WTC11 (cell line): Measurements from ENCODE around the gene SLC43A3.

ENCODE experiments used
- JUN ChIP-seq: sonication (generic); formaldehyde crosslinking; IDR thresholded peaks from 2 replicates; pipeline ENCODE4 v1.8.0; 2023; ENCODE audit warnings: mild to moderate bottlenecking, missing genetic modification reagents
- SP1 ChIP-seq: sonication (generic); formaldehyde crosslinking; conservative IDR thresholded peaks from 2 replicates; pipeline ENCODE4 v1.8.1; 2022; ENCODE audit warnings: missing genetic modification reagents
- USF2 ChIP-seq: sonication (generic); formaldehyde crosslinking; IDR thresholded peaks from 2 replicates; pipeline ENCODE4 v1.8.1; 2023; ENCODE audit warnings: mild to moderate bottlenecking, missing genetic modification reagents, moderate library complexity

GRCh38 chr11:57358543-57358961, 68.4 kb downstream of the SLC43A3 start:
- TF ChIP-seq SP1 (CRISPR knock-in tag) (no peak), USF2 (CRISPR knock-in tag) (no peak), JUN (no peak)
